T follicular helper cell (primary cell): ENCODE data around the gene SLC8B1.

Experiments used
- DNase-seq: peaks from one replicate; pipeline ENCODE4 v3.0.0-alpha.2; 2020; ENCODE audit warnings: low read depth

The SLC8B1 gene

GRCh38 chr12:113295886-113296556, 38.9 kb downstream of the SLC8B1 start:
- no peak for DNase-seq

- no peak for DNase-seq
Measured at GRCh38 chr12:113293100-113293499, 41.8 kb downstream of the SLC8B1 start.

GRCh38 chr12:113292547-113292946, 42.4 kb downstream of the SLC8B1 start:
- no peak for DNase-seq

- no peak for DNase-seq
Measured at GRCh38 chr12:113292091-113292490, 42.8 kb downstream of the SLC8B1 start.

GRCh38 chr12:113291586-113291985, 43.3 kb downstream of the SLC8B1 start:
- DNase-seq = no peak

GRCh38 chr12:113290506-113290905, 44.4 kb downstream of the SLC8B1 start:
- no peak for DNase-seq

GRCh38 chr12:113289361-113289760, 45.5 kb downstream of the SLC8B1 start:
- no peak for DNase-seq

- no peak for DNase-seq
Measured at GRCh38 chr12:113287899-113288282, 47.0 kb downstream of the SLC8B1 start.

- no peak for DNase-seq
Measured at GRCh38 chr12:113287146-113287898, 47.6 kb downstream of the SLC8B1 start.

- no peak for DNase-seq
Measured at GRCh38 chr12:113286712-113287111, 48.2 kb downstream of the SLC8B1 start.

- DNase-seq = no peak
Measured at GRCh38 chr12:113285679-113286610, 49.0 kb downstream of the SLC8B1 start.

GRCh38 chr12:113284751-113285150, 50.2 kb downstream of the SLC8B1 start:
- no peak for DNase-seq

GRCh38 chr12:113278633-113279032, 56.3 kb downstream of the SLC8B1 start:
- no peak for DNase-seq

- DNase-seq = no peak
Measured at GRCh38 chr12:113278141-113278540, 56.8 kb downstream of the SLC8B1 start.

GRCh38 chr12:113277511-113277910, 57.4 kb downstream of the SLC8B1 start:
- DNase-seq = no peak

GRCh38 chr12:113276946-113277500, 57.9 kb downstream of the SLC8B1 start:
- DNase-seq = no peak

- DNase-seq = no peak
Measured at GRCh38 chr12:113276306-113276705, 58.6 kb downstream of the SLC8B1 start.

GRCh38 chr12:113274848-113275247, 60.1 kb downstream of the SLC8B1 start:
- no peak for DNase-seq

- no peak for DNase-seq
Measured at GRCh38 chr12:113273053-113273725, 61.7 kb downstream of the SLC8B1 start.

GRCh38 chr12:113271853-113272561, 62.9 kb downstream of the SLC8B1 start:
- no peak for DNase-seq

- no peak for DNase-seq
Measured at GRCh38 chr12:113271466-113271852, 63.5 kb downstream of the SLC8B1 start.
